ENCODE measurements around the gene RPL31. TPM values are rescaled to one million over a fixed set of nuclear protein-coding genes. Genes with fewer than 3 reads are reported as not detected.
"Not testable (repeated sequence)": the region's sequence is repeated elsewhere in the genome, so short reads cannot be mapped to it uniquely, and the experiment has no call there.

Gene RPL31
- total and polyA plus RNA-seq, 4 donors: 1,008 to 7,651 (median 2,793) TPM

- Histone ChIP-seq H3K9me3 (ENCODE audit: control insufficient read depth, low read length) (no peaks in the 10 kb centered on the region), H3K27ac (ENCODE audit: low read depth in 1 of 2, low read length in 2 of 2) (no peak overlapping the region), H3K27me3 (ENCODE audit: control insufficient read depth in 1 of 2, insufficient read depth in 2 of 2, low read length in 1 of 2) (no peaks in the 10 kb centered on the region), H3K4me1 (ENCODE audit: control insufficient read depth in 1 of 2, insufficient read depth in 2 of 2, low read length in 2 of 2) (no peaks in the 10 kb centered on the region), H3K4me3 (ENCODE audit: low read length in 2 of 2) (no peak overlapping the region), H3K36me3 (ENCODE audit: control insufficient read depth in 1 of 2, insufficient read depth in 2 of 2, low read length in 1 of 2) (no peaks in the 10 kb centered on the region)
- intact Hi-C loops (cut with DNase I): no loop called here
- WGBS, 2 donors: 96 to 97% methylated on average over 10 of the region's 10 CpGs
- ATAC-seq (ENCODE audit: low FRiP score): peak; percentile 31
- DNase-seq: peak in 1 of 2 donors; percentile 57
These were observed 43.2 kb downstream of the RPL31 start for GRCh38 chr2:101045330-101045729.

- DNase-seq: peak in 1 of 2 donors; percentile 52
- ATAC-seq (ENCODE audit: low FRiP score): peak; percentile 41
- no peak overlapping the region for H3K4me3 ChIP-seq (ENCODE audit: low read length in 2 of 2)
- 77 to 88% methylated on average over 12 of the region's 12 CpGs for WGBS, 2 donors
- no peaks in the 10 kb centered on the region for H3K4me1 ChIP-seq (ENCODE audit: control insufficient read depth in 1 of 2, insufficient read depth in 2 of 2, low read length in 2 of 2)
- H3K27ac ChIP-seq (ENCODE audit: low read depth in 1 of 2, low read length in 2 of 2): no peak overlapping the region
- no peaks in the 10 kb centered on the region for H3K9me3 ChIP-seq (ENCODE audit: control insufficient read depth, low read length)
- no peaks in the 10 kb centered on the region for H3K27me3 ChIP-seq (ENCODE audit: control insufficient read depth in 1 of 2, insufficient read depth in 2 of 2, low read length in 1 of 2)
- intact Hi-C loops (cut with DNase I): no loop called here
- no peaks in the 10 kb centered on the region for H3K36me3 ChIP-seq (ENCODE audit: control insufficient read depth in 1 of 2, insufficient read depth in 2 of 2, low read length in 1 of 2)
These were observed 45.1 kb downstream of the RPL31 start for GRCh38 chr2:101047075-101047766.

GRCh38 chr2:101047774-101048173 lies 45.7 kb downstream of the RPL31 start:
- ATAC-seq (ENCODE audit: low FRiP score): no peak

GRCh38 chr2:101048756-101049155 lies 46.7 kb downstream of the RPL31 start:
- Histone ChIP-seq H3K9me3 (ENCODE audit: control insufficient read depth, low read length) (no peaks in the 10 kb centered on the region), H3K4me3 (ENCODE audit: low read length in 2 of 2) (no peak overlapping the region), H3K27me3 (ENCODE audit: control insufficient read depth in 1 of 2, insufficient read depth in 2 of 2, low read length in 1 of 2) (no peaks in the 10 kb centered on the region), H3K4me1 (ENCODE audit: control insufficient read depth in 1 of 2, insufficient read depth in 2 of 2, low read length in 2 of 2) (no peaks in the 10 kb centered on the region), H3K36me3 (ENCODE audit: control insufficient read depth in 1 of 2, insufficient read depth in 2 of 2, low read length in 1 of 2) (no peaks in the 10 kb centered on the region), H3K27ac (ENCODE audit: low read depth in 1 of 2, low read length in 2 of 2) (no peak overlapping the region)
- ATAC-seq (ENCODE audit: low FRiP score): no peak
- DNase-seq: no peak
- intact Hi-C loops (cut with DNase I): no loop called here
- WGBS, 2 donors: 65 to 80% methylated on average over 3 of the region's 3 CpGs

More at GRCh38 chr2:101047774-101048173, 45.7 kb downstream of the RPL31 start:
- no peak for DNase-seq
- no peak overlapping the region for H3K27ac ChIP-seq (ENCODE audit: low read depth in 1 of 2, low read length in 2 of 2)
- intact Hi-C loops (cut with DNase I): no loop called here
- no peaks in the 10 kb centered on the region for H3K9me3 ChIP-seq (ENCODE audit: control insufficient read depth, low read length)
- WGBS, 2 donors: 87 to 88% methylated on average over 5 to 6 of the region's 6 CpGs
- no peaks in the 10 kb centered on the region for H3K36me3 ChIP-seq (ENCODE audit: control insufficient read depth in 1 of 2, insufficient read depth in 2 of 2, low read length in 1 of 2)
- H3K27me3 ChIP-seq (ENCODE audit: control insufficient read depth in 1 of 2, insufficient read depth in 2 of 2, low read length in 1 of 2): no peaks in the 10 kb centered on the region
- no peaks in the 10 kb centered on the region for H3K4me1 ChIP-seq (ENCODE audit: control insufficient read depth in 1 of 2, insufficient read depth in 2 of 2, low read length in 2 of 2)
- H3K4me3 ChIP-seq (ENCODE audit: low read length in 2 of 2): no peak overlapping the region

- H3K27ac ChIP-seq (ENCODE audit: low read depth in 1 of 2, low read length in 2 of 2); intact Hi-C loops (cut with DNase I): not testable (repeated sequence)
These were observed 48.8 kb downstream of the RPL31 start for GRCh38 chr2:101050886-101051285.

GRCh38 chr2:101052147-101052546 lies 50.1 kb downstream of the RPL31 start:
- Histone ChIP-seq H3K27ac (ENCODE audit: low read depth in 1 of 2, low read length in 2 of 2) (no peak overlapping the region), H3K36me3 (ENCODE audit: control insufficient read depth in 1 of 2, insufficient read depth in 2 of 2, low read length in 1 of 2) (peaks cover 0 to 2% of the 10 kb centered on the region in 2 donors), H3K9me3 (ENCODE audit: control insufficient read depth, low read length) (no peaks in the 10 kb centered on the region), H3K4me1 (ENCODE audit: control insufficient read depth in 1 of 2, insufficient read depth in 2 of 2, low read length in 2 of 2) (no peaks in the 10 kb centered on the region), H3K4me3 (ENCODE audit: low read length in 2 of 2) (no peak overlapping the region), H3K27me3 (ENCODE audit: control insufficient read depth in 1 of 2, insufficient read depth in 2 of 2, low read length in 1 of 2) (no peaks in the 10 kb centered on the region)
- no peak for ATAC-seq (ENCODE audit: low FRiP score)
- DNase-seq: no peak
- intact Hi-C loops (cut with DNase I): no loop called here
- 92 to 95% methylated on average over 5 of the region's 5 CpGs for whole genome bisulfite sequencing, 2 donors

More at GRCh38 chr2:101050886-101051285, 48.8 kb downstream of the RPL31 start:
- H3K4me3 ChIP-seq (ENCODE audit: low read length in 2 of 2); DNase-seq; H3K9me3 ChIP-seq (ENCODE audit: control insufficient read depth, low read length); ATAC-seq (ENCODE audit: low FRiP score); H3K4me1 ChIP-seq (ENCODE audit: control insufficient read depth in 1 of 2, insufficient read depth in 2 of 2, low read length in 2 of 2); H3K27me3 ChIP-seq (ENCODE audit: control insufficient read depth in 1 of 2, insufficient read depth in 2 of 2, low read length in 1 of 2); H3K36me3 ChIP-seq (ENCODE audit: control insufficient read depth in 1 of 2, insufficient read depth in 2 of 2, low read length in 1 of 2): not testable (repeated sequence)
- 98% methylated on average over 6 of the region's 6 CpGs for WGBS, 2 donors

- intact Hi-C loops (cut with DNase I): no loop called here
- ATAC-seq (ENCODE audit: low FRiP score) (no peak), DNase-seq (no peak)
- no peak overlapping the region for H3K27ac ChIP-seq (ENCODE audit: low read depth in 1 of 2, low read length in 2 of 2)
- no peaks in the 10 kb centered on the region for H3K27me3 ChIP-seq (ENCODE audit: control insufficient read depth in 1 of 2, insufficient read depth in 2 of 2, low read length in 1 of 2)
- H3K4me1 ChIP-seq (ENCODE audit: control insufficient read depth in 1 of 2, insufficient read depth in 2 of 2, low read length in 2 of 2): no peaks in the 10 kb centered on the region
- no peak overlapping the region for H3K4me3 ChIP-seq (ENCODE audit: low read length in 2 of 2)
- peaks cover 0 to 4% of the 10 kb centered on the region in 2 donors for H3K36me3 ChIP-seq (ENCODE audit: control insufficient read depth in 1 of 2, insufficient read depth in 2 of 2, low read length in 1 of 2)
- no peaks in the 10 kb centered on the region for H3K9me3 ChIP-seq (ENCODE audit: control insufficient read depth, low read length)
- WGBS, 2 donors: 91 to 93% methylated on average over 3 of the region's 3 CpGs
These were observed 51.0 kb downstream of the RPL31 start for GRCh38 chr2:101053117-101053516.

Other genes starting within 250 kb of the RPL31 start
- gene NPAS2, start 182.2 kb upstream of the RPL31 start, total RNA-seq: 10 to 100 TPM; 35.9 to 42.0 TPM
- 10 to 100 TPM in 1 of 2 donors, 1 to 10 TPM in 1; 7.8 to 12.6 TPM for gene NPAS2, start 182.2 kb upstream of the RPL31 start, polyA plus RNA-seq
- gene TBC1D8, start 149.1 kb downstream of the RPL31 start, total RNA-seq: 10 to 100 TPM; 21.9 to 24.9 TPM
- gene TBC1D8, start 149.1 kb downstream of the RPL31 start, polyA plus RNA-seq: 10 to 100 TPM in 1 of 2 donors, 1 to 10 TPM in 1; 7.8 to 28.8 TPM

Data from aorta (tissue), 5 donors.